ENCODE results near the gene AUTS2. TPM values are rescaled to one million over a fixed set of nuclear protein-coding genes. Genes with fewer than 3 reads are reported as not detected.

Gene AUTS2
- total RNA-seq, 1 donor from 2014 or later: 94.1 TPM

- Mint-ChIP-seq H3K27me3 (no peaks in the 10 kb centered on the region), H3K27ac (no peak overlapping the region), H3K9me3 (no peaks in the 10 kb centered on the region), H3K36me3 (no peaks in the 10 kb centered on the region), H3K4me1 (ENCODE audit: unreplicated experiment) (peaks cover 36% of the 10 kb centered on the region), H3K4me3 (no peak overlapping the region)
- TF ChIP-seq CTCF (conservative IDR thresholded peaks at IDR 0.05): no peak
- DNase-seq (ENCODE audit: extremely low spot score, unreplicated experiment): no peak
These were observed 341.0 kb downstream of the AUTS2 start for GRCh38 chr7:69939317-69939716.

GRCh38 chr7:69941077-69941651, 342.9 kb downstream of the AUTS2 start:
- H3K4me1 Mint-ChIP-seq (ENCODE audit: unreplicated experiment): peaks cover 25% of the 10 kb centered on the region
- H3K36me3 Mint-ChIP-seq: no peaks in the 10 kb centered on the region
- H3K27me3 Mint-ChIP-seq: no peaks in the 10 kb centered on the region
- H3K27ac Mint-ChIP-seq: no peak overlapping the region
- no peak for TF ChIP-seq CTCF (conservative IDR thresholded peaks at IDR 0.05)
- peak overlapping the region; percentile 6 for H3K4me3 Mint-ChIP-seq
- no peaks in the 10 kb centered on the region for H3K9me3 Mint-ChIP-seq
- DNase-seq (ENCODE audit: extremely low spot score, unreplicated experiment): no peak

- Mint-ChIP-seq H3K4me1 (ENCODE audit: unreplicated experiment) (peaks cover 25% of the 10 kb centered on the region), H3K36me3 (no peaks in the 10 kb centered on the region), H3K27me3 (no peaks in the 10 kb centered on the region), H3K9me3 (no peaks in the 10 kb centered on the region), H3K27ac (no peak overlapping the region), H3K4me3 (no peak overlapping the region)
- TF ChIP-seq CTCF (conservative IDR thresholded peaks at IDR 0.05): no peak
- no peak for DNase-seq (ENCODE audit: extremely low spot score, unreplicated experiment)
These were observed 344.3 kb downstream of the AUTS2 start for GRCh38 chr7:69942573-69942972.

- no peaks in the 10 kb centered on the region for H3K36me3 Mint-ChIP-seq
These were observed 348.6 kb downstream of the AUTS2 start for GRCh38 chr7:69946901-69947300.

GRCh38 chr7:69947998-69948397, 349.7 kb downstream of the AUTS2 start:
- TF ChIP-seq CTCF (conservative IDR thresholded peaks at IDR 0.05): no peak
- H3K4me3 Mint-ChIP-seq: no peak overlapping the region

More at GRCh38 chr7:69946901-69947300, 348.6 kb downstream of the AUTS2 start:
- TF ChIP-seq CTCF (conservative IDR thresholded peaks at IDR 0.05): no peak
- Mint-ChIP-seq H3K4me3 (no peak overlapping the region), H3K27ac (no peak overlapping the region), H3K4me1 (ENCODE audit: unreplicated experiment) (peaks cover 14% of the 10 kb centered on the region), H3K27me3 (no peaks in the 10 kb centered on the region), H3K9me3 (no peaks in the 10 kb centered on the region)
- no peak for DNase-seq (ENCODE audit: extremely low spot score, unreplicated experiment)

DNA sequence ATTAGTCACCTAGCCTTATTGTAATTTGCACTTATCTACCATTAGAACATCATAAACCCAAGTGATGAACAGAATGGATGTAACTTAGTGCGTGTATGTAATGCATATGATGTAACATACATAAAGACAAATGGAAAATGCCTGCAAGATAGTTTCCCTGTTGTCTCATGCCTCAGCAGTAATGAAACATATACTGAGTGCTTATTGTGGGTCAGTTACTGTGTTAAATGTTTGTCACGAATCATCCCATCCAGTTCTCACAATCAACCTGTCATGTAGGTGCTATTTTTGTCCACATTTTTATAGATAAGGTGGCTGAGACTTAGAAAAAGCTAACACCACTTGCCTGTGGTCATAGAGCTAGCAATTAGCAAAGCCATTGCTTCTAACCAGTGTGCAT, 350.8 kb downstream of the AUTS2 start:
- no peaks in the 10 kb centered on the region for H3K9me3 Mint-ChIP-seq
- H3K27me3 Mint-ChIP-seq: no peaks in the 10 kb centered on the region
- no peaks in the 10 kb centered on the region for H3K36me3 Mint-ChIP-seq
- no peak for TF ChIP-seq CTCF (conservative IDR thresholded peaks at IDR 0.05)
- DNase-seq (ENCODE audit: extremely low spot score, unreplicated experiment): no peak
- peaks cover 23% of the 10 kb centered on the region for H3K4me1 Mint-ChIP-seq (ENCODE audit: unreplicated experiment)
- H3K27ac Mint-ChIP-seq: no peak overlapping the region
- H3K4me3 Mint-ChIP-seq: peak overlapping the region; percentile 37

More at GRCh38 chr7:69947998-69948397, 349.7 kb downstream of the AUTS2 start:
- Mint-ChIP-seq H3K27ac (no peak overlapping the region), H3K9me3 (no peaks in the 10 kb centered on the region), H3K27me3 (no peaks in the 10 kb centered on the region), H3K4me1 (ENCODE audit: unreplicated experiment) (peaks cover 15% of the 10 kb centered on the region), H3K36me3 (no peaks in the 10 kb centered on the region)
- no peak for DNase-seq (ENCODE audit: extremely low spot score, unreplicated experiment)
